HG02798 (cell line): ENCODE results near the gene MS4A3.
"Not testable (repeated sequence)": the region's sequence is repeated elsewhere in the genome, so short reads cannot be mapped to it uniquely, and the experiment has no call there.

ENCODE experiments used
- ATAC-seq: cut with Tn5 transposase; IDR thresholded peaks from one replicate; pipeline ENCODE4 v1.9.1; 2021; ENCODE audit warnings: mild to moderate bottlenecking; ENCODE audit not compliant: unreplicated experiment, poor library complexity

Gene MS4A3, protein sequence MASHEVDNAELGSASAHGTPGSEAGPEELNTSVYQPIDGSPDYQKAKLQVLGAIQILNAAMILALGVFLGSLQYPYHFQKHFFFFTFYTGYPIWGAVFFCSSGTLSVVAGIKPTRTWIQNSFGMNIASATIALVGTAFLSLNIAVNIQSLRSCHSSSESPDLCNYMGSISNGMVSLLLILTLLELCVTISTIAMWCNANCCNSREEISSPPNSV

DNA sequence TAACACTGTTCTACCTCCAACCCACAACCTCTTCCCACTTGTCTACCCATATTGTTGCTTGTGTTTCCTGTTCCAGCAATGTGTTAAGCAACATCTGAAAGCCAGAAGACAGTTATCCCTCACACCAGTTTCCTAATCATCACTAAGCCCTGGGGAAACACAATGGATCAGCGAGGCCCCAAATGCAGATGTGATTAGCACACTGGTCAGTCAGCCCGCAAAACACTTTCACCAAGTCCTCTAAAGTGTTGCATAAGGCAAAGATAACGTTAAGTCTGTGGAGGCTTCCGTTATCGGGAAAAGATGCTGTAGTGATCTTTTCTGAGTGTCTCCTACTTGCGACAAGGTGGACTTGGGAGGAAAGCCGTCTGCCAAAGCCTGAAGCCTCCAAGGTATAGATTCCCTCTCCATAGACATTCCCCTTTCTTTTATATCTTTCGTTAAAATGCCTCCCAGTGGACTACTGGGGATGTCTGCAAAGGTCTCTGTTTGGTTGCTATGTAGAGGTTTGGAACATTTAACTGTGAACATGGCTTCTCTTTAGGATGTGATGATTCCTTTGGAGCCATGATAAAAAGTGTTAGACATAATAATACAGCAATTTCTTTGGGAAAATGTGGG, at the start of gene MS4A3:
Gene MS4A3, plus strand, starts transcription at position 317 of the 621 bp plus-strand sequence. CDS start 4,496 bp downstream, outside the sequence.
- no peak for ATAC-seq

DNA sequence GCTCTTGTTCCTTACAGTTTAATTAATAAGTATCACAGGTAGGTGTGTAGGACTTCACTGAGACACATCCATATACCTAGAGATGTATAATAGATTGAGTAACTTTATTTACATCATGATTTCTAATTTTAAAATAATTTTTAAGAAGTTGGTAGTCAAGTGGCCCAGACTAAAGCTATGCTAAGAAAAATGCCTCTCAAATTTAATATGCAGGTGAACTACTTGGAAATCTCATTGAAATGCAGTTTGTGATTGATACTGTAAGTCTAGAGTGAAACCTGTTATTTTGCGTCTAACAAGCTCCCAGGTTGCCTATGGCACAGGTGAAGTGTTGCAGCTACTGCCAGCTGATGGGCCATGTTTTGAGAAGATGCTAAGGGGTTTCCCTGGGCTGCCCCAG, 39.6 kb upstream of the MS4A3 start, which contains the start of gene OOSP4B:
Gene OOSP4B, plus strand, starts transcription at position 301 of the 400 bp plus-strand sequence.
- ATAC-seq = no peak

DNA sequence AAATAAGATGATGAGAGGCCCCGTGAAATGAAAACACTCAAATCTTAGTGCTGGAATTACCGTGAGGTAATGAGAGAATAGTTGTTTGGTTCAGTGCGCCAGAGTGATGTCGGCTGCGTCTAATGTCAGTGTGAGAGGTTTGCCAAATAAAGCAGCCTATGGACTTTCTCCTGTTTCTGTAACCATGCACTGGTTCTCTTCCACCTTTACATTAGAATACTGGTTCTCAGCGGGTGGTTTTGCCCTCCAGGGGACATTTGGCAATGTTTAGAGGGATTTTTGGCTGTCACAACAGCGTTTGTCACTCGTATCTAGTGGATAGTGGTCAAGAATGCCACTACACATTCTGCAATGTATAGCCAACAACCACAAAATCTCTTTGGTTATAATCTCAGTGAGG, 38.4 kb upstream of the MS4A3 start:
- ATAC-seq = no peak

DNA sequence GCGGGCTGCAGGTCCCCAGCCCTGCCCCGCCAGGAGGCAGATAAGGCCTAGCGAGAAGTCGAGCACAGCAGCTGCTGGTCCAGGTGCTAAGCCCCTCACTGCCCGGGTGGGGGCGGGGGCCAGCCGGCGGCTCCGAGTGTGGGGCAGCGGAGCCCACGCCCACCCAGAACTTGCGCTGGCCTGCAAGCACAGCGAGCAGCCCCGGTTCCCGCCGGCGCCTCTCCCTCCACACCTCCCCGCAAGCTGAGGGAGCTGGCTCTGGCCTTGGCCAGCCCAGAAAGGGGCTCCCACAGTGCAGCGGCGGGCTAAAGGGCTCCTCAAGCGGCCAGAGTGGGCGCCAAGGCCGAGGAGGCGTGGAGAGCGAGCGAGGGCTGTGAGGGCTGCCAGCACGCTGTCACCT, 36.1 kb upstream of the MS4A3 start:
- not testable (repeated sequence) for ATAC-seq

DNA sequence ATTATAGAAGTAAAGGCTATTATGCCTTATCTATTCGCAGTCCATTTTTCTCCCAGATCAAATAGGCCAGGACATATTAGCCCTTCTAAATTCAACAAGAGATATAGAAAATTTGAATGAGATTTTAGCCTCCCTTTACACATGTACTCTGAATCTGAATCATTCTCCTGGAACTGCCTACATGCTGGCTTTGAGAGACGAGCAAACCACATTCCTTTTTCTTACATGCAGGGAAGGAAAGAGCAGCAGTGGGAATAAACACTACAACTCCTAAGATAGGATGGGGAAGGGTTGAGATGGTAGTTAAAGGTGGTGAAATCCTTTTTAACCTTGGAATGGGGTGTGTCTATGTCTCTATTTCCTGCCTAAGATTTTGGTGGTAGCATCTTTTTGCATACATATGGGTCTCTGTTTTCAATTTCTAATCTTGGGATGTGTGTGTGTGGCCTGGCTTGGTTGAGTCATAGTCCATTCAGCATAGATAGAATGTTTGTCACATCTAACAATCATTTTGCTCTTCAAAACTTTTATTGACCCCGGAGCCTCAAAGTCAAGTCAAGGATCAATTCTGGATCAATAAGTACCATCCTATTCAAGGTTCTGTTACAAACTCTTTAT, 27.3 kb upstream of the MS4A3 start:
- no peak for ATAC-seq

DNA sequence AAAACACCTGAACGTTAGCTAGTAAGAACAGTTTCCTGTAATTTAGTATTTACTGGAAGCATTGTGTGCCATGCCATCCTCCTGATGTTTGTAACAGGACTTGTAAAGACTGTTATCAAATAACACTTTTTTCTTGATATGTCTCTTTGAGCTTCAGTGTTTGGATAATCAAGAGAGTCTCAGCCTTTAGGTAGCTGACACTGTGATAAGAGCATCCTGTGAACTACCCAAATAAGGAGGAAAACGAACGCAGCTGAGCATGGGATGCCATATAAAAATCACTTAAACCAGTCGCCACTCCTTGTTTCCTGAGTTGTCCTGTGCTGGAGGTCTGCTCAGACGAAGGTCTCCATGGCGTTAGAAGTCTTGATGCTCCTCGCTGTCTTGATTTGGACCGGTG, 16.4 kb upstream of the MS4A3 start, which contains the start of gene OOSP2:
Gene OOSP2, plus strand, starts transcription at position 301 of the 400 bp plus-strand sequence. Its CDS starts 51 bp downstream, at position 352.
- ATAC-seq = no peak

DNA sequence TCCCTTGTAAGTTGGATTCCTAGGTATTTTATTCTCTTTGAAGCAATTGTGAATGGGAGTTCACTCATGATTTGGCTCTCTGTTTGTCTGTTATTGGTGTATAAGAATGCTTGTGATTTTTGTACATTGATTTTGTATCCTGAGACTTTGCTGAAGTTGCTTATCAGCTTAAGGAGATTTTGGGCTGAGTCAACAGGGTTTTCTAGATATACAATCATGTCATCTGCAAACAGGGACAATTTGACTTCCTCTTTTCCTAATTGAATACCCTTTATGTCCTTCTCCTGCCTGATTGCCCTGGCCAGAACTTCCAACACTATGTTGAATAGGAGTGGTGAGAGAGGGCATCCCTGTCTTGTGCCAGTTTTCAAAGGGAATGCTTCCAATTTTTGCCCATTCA, 6.0 kb upstream of the MS4A3 start:
- not testable (repeated sequence) for ATAC-seq

DNA sequence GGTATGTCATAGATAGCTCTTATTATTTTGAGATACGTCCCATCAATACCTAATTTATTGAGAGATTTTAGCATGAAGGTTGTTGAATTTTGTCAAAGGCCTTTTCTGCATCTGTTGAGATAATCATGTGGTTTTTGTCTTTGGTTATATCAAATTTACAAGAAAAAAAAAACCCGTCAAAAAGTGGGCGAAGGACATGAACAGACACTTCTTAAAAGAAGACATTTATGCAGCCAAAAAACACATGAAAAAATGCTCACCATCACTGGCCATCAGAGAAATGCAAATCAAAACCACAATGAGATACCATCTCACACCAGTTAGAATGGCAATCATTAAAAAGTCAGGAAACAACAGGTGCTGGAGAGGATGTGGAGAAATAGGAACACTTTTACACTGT, 5.6 kb upstream of the MS4A3 start:
- not testable (repeated sequence) for ATAC-seq

DNA sequence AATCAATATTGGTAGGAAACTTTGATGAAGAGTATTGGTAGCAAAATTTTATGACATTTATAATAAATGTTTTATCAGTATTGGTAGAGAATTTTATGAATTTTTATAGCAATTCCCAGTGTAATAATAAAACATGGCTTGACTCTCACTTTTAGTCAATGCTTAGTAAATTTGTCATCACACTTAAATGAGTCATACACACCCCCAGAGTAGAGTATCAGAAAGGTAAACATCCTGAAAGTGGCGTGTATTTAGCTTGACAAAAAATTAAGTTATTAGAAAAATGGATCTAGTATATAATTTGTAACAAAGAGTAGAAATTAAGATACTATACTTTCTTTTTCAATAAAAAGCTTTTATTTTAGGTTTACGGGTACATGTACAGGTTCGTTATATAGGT, 2.6 kb downstream of the MS4A3 start:
- ATAC-seq = no peak

DNA sequence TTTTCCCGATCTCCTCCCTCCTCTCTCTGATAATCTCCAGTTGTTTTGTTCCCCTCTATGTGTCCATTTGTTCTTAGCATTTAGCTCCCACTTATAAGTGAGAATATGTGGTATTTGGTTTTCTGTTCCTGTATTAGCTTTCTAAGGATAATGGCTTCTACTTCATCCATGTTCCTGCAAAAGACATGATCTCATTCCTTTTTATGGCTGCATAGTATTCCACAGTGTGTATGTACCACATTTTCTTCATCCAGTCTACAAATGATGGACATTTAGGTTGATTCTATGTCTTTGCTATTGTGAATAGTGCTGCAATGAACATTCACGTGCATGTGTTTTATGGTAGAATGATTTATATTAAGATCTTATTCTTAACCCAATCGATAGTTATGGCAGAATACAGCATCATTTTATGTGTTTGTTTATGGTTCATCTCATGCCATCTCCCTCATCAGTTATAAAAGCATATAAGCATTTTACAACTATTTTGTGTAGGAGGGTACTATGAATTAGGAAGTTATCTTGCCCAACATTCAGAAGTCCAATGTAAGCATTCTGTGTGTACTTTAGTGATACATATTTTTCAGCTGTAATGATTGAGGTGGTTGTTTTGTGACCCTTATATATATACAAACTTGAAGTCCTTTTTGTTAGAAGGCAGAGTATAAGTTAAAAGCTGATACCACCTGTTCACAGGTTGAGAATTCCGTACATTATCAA, 3.2 kb downstream of the MS4A3 start:
- no peak for ATAC-seq

DNA sequence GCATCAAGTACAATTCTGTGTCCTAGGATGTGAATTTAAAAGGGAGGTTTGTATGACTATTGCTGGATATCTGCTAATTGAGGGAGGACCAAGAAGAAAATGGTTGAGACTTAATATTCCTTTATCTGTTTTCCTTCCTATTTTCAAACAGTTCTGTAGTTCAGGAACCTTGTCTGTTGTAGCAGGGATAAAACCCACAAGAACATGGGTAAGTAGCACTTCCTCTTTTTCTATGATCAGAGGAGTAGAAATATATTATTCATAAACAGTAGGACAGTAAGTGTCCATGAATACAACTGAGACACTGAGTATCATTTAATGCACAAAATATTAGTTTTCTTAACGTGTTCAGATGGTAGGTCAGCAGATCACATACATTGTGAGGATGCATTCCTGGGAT, 7.6 kb downstream of the MS4A3 start:
- no peak for ATAC-seq

DNA sequence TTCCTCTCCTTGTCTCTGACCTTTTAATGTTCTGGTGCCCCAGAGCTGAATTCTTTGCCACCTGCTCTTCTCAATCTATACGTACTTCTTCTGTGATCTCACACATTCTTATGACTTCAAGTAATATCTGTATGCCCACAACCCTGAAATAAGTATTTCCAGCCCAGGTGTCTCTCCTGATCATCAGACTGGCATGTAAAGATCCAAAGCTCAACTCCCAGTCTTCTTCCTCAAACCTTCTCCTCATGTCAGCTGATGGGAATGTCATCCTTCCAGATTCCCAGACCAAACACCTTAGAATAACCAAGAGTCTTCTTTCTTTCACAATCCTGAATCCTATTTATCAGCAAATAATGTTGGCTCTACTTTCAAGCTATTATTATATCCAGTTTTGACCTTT, 9.3 kb downstream of the MS4A3 start:
- ATAC-seq = no peak

DNA sequence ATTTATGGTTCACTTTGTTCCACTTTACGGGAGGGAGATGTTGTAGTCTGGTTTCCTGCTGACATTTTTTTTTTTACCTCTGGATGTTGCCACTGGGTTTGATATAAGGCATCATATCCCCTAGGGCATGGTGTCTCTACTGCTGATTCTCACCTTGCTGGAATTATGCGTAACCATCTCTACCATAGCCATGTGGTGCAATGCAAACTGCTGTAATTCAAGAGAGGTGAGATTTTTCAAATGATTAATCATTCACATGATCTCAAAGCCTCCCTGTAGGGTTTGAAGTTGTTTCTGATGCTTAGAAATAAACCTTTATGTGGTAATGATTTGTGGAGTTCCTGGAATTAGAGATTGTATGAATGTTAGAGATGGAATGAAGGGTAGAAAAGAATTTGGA, 13.0 kb downstream of the MS4A3 start:
- no peak for ATAC-seq

DNA sequence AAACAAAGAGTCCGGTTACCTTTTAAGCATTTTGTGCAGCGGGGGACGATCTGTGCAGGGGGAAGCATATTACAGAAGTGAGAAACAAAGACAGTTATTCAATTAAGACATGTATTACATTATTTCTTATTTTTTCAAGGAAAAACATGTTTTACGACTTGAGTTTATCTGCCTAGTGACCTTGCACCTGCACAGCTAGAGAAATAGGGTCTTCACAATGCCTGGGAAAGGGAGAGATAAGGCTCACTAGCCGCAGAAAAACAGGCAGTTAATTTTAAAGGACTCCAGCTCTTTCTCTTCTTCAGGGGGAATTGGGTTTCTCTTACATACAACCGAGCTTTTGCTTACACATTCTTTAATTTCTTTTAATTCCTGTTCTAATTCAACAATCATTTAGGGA, 15.2 kb downstream of the MS4A3 start:
- ATAC-seq = not testable (repeated sequence)

DNA sequence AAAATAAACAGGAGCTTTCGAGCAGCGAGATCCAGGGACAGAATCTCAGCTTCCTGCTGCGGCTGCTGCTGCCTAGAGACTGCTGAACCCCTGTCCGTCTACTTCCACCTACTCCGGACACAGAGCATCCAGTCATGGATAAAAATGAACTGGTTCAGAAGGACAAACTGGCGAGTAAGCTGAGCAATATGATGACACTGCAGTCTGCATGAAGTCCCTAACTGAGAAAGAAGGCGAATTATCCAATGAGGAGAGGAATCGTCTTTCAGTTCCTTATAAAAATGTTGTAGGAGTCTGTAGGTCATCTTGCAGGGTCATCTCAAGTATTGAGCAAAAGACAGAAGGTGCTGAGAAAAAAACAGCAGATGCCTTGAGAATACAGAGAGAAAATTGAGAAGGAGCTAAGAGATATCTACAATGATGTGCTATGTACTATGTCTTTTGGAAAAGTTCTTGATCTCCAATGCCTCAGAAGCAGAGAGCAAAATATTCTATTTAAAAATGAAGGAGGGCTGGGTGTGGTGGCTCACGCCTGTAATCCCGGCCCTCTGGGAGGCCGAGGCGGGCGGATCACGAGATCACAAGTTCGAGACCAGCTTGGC, 20.9 kb downstream of the MS4A3 start:
- no peak for ATAC-seq

DNA sequence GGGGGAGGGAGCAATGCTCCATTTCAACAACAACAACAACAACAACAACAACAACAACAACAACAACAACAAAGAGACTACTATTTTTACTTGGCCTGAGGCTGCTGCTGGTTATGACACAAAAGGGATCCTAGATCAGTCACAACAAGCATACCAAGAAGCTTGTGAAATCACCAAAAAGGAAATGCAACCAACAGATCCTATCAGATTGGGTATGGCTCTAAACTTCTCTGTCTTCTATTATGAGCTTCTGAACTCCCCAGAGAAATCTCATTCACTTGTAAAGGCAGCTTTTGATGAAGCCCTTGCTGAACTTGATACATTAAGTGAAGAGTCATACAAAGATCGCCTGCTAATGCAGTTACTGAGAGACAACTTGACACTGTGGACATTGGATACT, 21.5 kb downstream of the MS4A3 start:
- no peak for ATAC-seq

DNA sequence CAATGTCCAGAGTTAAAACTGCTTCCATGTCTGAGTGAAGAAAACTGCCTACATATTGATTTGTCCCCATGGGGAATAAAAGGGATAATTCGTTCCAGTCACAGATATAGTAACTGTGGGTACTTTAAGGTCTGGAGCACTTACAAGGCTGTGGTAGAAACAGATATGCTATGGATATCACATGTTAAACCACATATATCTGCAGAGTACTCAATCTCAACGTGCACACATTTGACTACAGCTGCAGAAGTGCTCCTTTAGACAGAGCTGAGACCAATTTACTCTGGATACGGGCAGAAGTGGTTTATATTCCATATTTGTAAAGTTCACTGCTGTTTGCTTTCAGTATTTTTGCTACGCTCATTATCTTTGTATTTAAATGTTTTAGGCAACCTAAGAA, 22.3 kb downstream of the MS4A3 start:
- ATAC-seq = no peak

DNA sequence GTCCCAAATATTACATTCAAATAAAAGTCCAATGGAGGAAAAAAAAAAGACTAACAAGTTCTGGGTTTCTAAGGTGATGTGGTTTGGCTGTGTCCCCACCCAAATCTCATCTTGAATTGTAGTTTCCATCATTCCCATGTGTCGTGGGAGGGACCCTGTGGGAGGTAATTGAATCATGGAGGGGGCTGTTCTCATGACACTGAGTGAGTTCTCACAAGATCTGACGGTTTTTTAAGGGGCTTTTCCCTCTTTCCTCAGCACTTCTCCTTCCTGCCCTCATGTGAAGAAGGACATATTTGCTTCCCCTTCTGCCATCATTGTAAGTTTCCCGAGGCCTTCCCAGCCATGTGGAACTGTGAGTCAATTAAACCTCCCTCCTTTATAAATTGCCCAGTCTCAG, 24.1 kb downstream of the MS4A3 start:
- no peak for ATAC-seq

DNA sequence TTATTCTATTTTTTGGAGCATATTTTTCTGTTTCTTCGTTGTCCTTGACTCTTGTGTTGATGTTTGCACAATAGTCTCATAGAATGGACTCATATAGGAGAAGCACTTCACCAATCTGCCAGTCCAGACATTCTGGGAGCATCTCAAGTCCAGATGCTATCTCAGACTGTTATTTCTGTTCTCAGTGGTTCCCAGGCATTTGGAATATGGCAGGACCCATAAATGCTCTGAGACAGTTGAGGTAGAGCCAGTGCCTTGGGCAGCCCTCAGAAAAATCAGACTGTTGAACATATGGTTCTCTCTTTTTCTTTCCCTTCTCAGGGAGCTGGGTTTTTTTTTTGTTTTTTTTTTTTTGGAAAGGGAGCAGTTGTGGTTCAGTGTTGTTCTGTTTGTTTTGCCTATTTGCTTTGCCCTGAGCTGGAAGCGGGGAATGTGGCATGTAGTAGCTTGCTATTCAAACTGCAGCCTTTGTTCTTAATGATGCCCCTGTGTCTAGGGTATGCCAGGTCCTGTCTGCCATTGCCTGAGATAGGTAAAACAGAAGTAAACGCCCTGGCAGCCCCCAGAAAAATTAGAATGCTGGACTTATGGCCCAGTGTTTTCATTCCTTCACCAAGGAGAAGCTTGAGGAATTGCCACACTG, 28.3 kb downstream of the MS4A3 start:
- no peak for ATAC-seq

DNA sequence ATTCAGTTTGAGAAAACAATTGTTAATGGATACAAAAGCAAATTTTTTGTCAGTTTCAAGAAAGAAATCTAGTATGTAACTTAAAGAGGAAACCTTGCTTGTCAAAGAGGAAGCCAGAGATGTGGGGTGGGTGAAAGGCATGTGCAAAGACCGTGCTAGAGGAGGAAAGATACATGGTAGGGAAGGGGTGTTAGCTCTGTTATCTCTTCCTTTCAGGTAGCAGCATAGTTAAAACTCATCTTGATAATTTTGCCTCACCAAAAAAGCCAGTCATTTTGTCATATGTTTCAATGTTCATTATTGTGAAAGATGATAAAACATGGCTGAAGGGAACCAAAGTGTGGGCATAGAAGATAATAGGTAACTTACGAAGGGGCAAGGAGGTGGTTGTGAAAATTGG, 29.4 kb downstream of the MS4A3 start:
- ATAC-seq = no peak
